Fibroblast of skin of abdomen (primary cell): ENCODE measurements around the gene MPP3.

Source experiments
- DNase-seq: peaks from one replicate; pipeline ENCODE4 v3.0.0-alpha.2; 2013

MPP3 gene

DNA sequence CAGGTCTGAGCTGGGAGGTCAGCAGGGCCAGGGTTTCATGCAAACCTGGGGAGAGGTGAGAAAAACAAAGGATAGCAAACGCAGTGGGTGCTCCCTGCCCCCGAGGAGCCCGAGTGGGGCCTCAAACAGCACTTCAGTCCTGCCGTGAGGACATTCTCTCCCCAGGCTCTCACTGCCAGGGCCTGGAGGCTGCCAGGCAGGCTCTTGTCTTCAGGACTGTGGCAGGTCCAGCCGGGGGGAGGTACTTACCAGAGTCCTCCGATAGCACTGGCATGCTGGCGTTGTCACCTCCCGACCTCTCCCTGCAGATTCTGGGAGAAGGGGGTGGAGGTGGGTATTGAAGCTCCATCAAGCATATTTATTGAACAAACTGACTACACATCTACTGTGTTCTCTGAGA is 1.3 kb downstream of the MPP3 start:
- no peak for DNase-seq

DNA sequence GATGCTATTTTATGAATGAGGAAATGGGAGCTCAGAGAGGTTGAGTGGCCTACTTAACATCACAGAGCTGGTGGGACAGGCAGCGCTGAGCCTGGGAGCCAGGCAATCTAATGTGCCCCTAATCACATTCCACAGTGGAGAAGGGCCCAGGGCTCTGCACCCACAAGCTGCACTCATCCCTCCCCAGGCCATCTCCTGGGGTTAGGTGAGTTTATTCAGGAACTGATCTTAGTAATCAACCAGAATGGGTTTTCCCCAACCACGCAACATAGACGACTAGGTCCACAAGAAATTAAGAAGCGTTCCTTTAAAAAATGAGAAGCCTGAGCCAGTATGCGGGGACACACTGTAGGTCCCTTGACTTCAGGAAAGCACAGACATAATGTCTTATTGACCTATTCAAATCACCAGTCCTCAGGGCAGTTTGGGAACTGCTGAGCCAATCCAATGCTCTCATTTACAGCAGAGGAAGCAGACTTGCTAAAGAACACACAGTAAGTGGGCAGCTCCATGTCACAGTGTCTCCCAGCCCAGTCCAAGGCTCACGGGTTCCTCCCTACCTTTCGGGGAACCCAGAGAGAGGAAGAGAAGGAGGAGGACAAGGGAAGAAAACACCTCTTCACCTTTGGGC is 2.3 kb downstream of the MPP3 start:
- no peak for DNase-seq

DNA sequence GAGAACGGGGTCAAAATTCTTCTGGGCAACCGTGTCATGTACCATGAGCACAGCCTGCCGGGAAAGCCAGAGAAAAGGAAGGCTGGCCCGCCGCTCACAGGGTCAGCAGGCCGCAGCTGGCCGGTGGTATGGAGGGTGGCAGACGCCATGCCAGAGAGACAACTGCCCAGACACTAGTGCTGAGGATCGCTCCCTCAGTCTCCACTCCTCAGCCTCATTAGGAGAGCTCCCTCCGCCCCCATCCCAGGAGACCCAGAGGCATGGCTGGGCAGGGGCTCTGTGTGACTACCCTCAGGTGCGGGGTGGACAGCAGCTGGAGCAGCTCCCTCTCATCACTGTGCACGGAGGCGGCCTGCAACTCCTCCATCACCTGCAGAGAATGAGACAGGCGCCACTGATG is 3.2 kb downstream of the MPP3 start:
- no peak for DNase-seq

DNA sequence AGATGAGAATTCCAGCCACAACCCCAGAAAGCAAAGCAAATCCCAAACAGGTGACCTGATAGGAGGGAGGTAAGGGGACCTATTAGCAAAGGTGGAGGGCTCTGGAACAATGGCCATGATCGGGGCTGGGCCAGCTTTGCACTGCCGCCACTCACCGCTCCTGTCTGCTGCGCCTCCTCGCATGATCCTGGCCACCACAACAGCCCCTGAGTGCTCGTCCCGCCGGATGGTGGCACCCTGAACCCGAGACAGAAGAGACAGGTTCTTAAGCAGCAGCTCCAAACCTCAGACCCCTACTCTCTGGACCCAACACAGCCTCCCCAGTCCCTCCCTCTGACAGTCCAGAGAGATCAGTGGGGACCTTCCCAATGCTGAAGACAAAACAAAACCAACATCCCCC is 5.3 kb downstream of the MPP3 start:
- DNase-seq: no peak

- DNase-seq: no peak
Observed at GRCh38 chr17:43826206-43826605, 6.7 kb downstream of the MPP3 start.

- no peak for DNase-seq
Observed at GRCh38 chr17:43825567-43825966, 7.4 kb downstream of the MPP3 start.

DNA sequence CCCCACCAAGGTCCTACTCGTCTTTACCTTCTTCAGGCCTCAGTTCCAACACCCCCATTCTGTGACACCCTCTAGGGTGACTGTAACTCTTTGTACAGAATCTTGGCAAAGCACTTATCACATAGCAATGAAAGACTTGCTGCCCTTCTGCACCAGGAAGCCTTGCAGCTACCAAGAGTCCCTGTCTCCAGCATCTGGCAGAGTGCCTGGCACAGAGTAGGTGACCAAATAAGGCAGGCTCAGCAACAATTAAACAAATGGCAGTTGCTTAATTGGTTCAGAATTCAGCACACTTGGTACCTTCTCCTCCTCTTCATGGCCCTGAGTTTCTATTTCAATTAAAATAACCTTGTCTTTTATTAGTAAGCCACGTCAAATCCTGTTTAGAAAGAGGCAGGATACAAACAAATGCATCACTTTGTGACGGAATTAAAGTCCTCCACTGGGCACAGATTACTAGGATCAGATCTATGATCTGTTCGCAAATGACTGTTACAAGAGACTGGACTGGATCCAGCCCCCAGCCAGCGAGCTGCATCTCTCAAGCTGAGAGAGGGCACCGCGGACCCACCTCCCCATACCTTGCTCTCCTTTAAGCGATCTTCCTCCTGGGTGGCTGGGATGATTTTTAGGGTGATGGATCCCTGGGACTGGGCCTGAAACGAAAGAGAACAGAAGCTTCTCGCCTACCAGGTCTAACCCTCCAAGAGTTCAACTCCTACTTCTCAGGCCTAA is 9.4 kb downstream of the MPP3 start:
- no peak for DNase-seq

DNA sequence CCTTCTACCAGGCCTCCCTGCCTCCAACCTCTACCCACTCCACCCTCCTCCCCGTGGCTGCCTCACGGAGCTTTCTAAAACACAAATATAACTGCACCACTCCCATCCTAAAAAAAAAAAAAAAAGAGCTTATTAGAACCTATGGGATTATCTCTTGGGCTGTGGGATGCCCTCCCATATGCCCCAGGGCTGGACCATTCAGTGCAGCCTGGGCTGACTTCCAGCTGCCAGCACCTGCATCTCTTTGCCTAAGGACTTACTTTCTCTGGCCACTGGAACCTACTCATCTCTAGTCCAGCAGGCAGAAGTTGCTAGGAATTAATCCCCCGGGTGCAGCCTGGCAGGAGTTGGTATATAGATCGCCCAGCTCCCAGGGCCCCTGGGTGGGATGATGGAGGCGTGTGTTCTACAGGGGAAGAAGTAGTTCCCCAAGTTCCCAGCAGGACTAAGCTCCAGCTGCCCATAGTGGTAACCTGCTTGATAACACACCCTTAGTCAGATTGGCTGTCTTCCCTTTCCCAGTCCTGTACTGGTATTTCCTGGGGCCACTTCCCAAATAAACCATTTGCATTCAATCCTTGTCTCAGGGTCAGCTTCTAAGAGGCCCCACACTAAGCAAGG is 10.3 kb downstream of the MPP3 start:
- no peak for DNase-seq

GRCh38 chr17:43820759-43821158 is 12.2 kb downstream of the MPP3 start:
- no peak for DNase-seq

DNA sequence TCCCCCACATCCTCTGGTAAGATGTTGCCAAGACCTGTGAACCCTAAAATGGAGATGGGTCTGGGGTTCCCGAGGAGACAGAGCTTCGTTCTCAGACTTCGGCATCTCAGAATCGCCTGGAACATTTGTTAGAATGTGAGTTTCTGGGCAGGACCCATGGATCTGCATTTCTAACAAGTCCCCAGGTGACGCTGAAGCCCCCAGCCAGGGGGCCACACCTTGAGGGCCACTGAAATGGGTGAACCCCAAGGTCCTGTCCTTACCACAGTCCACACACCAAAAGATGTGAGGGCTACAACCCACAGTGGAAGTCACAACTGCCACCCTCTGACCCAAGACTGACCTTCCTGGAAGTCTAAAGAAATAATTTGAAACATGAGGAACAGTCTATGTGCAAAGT is 14.0 kb downstream of the MPP3 start:
- no peak for DNase-seq

DNA sequence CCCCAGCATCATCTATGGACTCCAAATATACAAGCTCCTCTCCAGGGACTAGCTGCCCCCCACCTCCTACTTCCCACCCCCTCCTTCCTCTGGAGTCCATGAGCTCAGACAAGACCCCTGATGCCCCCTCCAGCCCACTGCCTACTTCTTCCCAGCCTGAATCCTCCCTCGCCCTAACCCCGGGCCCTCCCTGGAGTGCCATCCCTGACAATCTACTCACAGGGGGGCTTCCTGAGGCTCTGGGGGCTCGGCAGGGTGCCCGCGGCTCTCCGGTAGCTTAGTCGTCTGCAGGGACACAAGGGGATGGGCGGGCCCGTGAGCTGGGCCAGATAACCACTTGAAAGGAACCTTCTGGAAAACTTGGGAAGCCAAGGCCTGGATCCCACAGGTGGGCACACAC is 15.1 kb downstream of the MPP3 start:
- DNase-seq: no peak

GRCh38 chr17:43816336-43817320 is 16.3 kb downstream of the MPP3 start:
- DNase-seq: no peak

- peak; percentile 64 for DNase-seq
Observed at GRCh38 chr17:43814714-43815113, 18.2 kb downstream of the MPP3 start.

- DNase-seq: no peak
Observed at GRCh38 chr17:43814026-43814425, 18.9 kb downstream of the MPP3 start.

- DNase-seq: no peak
Observed at GRCh38 chr17:43813386-43813785, 19.6 kb downstream of the MPP3 start.

- DNase-seq: no peak
Observed at GRCh38 chr17:43812396-43813265, 20.3 kb downstream of the MPP3 start.

DNA sequence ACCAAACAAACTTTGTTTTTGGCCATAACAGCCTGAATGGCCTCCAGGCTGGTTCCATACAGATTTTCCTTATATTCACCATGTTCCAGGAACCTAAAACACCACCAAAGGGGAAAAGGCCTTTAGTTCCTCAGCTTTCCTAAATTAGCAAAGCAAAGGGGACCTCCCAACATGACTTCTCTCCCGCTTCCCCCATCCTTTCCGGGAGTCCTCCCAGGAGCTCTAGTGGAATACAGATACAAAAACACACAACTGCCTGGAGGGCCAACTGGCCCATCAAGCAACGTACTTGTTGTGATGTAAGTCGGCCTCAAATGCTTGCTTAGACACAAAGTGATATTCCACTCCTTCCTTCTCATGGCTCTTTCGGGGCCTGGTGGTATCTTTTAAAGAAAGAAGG is 22.1 kb downstream of the MPP3 start:
- no peak for DNase-seq

- DNase-seq: no peak
Observed at GRCh38 chr17:43810226-43810715, 22.7 kb downstream of the MPP3 start.

- DNase-seq: no peak
Observed at GRCh38 chr17:43809121-43809520, 23.8 kb downstream of the MPP3 start.

- no peak for DNase-seq
Observed at GRCh38 chr17:43808076-43808475, 24.9 kb downstream of the MPP3 start.

GRCh38 chr17:43805117-43805516 is 27.8 kb downstream of the MPP3 start:
- DNase-seq: no peak

DNA sequence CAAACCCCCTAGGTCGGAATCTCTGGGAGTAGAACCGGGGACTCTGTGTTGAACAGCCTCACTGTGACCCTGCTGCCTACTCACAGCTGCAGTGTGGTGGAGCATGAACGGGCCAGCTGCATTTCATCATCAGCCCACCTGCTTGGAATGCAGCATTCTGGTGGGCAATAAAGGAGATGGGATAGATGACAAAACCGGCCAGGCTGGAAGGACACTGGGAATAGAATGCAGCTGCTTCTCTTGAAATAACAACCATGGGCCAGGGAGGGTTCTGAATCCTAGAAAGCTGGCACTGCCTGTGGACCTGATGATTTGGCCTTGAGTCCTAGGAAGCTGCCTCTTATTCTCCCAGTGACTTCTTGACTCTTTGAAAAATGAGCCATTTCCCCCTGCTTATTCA is 29.2 kb downstream of the MPP3 start:
- no peak for DNase-seq
